ENCODE data around the gene F7.

DNA sequence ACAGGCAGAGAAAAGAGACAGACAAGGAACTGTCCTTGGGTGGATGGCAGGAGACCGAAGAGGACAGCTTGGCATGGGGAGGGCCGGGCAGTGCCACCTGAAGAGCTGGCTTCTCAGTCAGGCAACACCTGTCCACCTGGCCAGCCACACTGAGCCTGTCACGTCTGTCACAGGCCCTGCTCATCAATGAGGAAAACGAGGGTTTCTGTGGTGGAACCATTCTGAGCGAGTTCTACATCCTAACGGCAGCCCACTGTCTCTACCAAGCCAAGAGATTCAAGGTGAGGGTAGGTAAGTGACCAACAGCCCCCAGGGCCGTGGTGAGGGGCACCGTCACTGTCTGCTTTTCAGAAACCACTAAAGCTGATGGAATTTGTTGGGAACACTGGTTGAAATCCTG lies 41.6 kb downstream of the F7 start:
- TF ChIP-seq ZNF555 (tag by site-specific recombination; conservative IDR thresholded peaks at IDR 0.05) (no peak), ZNF311 (tag by site-specific recombination; IDR thresholded peaks at IDR 0.05; ENCODE audit: borderline replicate concordance) (no peak), ZNF768 (tag by site-specific recombination; IDR thresholded peaks at IDR 0.05) (no peak), ZBTB7A (tag by site-specific recombination; IDR thresholded peaks at IDR 0.05; ENCODE audit: low read depth) (no peak), FEZF1 (tag by site-specific recombination; IDR thresholded peaks at IDR 0.05) (no peak), ZNF140 (tag by site-specific recombination; IDR thresholded peaks at IDR 0.05) (no peak), IKZF3 (tag by site-specific recombination; IDR thresholded peaks at IDR 0.05) (no peak), ZNF792 (tag by site-specific recombination; IDR thresholded peaks at IDR 0.05) (no peak)
- TF ChIP-seq, protein P1, sequence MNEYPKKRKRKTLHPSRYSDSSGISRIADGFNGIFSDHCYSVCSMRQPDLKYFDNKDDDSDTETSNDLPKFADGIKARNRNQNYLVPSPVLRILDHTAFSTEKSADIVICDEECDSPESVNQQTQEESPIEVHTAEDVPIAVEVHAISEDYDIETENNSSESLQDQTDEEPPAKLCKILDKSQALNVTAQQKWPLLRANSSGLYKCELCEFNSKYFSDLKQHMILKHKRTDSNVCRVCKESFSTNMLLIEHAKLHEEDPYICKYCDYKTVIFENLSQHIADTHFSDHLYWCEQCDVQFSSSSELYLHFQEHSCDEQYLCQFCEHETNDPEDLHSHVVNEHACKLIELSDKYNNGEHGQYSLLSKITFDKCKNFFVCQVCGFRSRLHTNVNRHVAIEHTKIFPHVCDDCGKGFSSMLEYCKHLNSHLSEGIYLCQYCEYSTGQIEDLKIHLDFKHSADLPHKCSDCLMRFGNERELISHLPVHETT (tag by site-specific recombination; IDR thresholded peaks at IDR 0.05), result no peak
- TF ChIP-seq, protein P2, sequence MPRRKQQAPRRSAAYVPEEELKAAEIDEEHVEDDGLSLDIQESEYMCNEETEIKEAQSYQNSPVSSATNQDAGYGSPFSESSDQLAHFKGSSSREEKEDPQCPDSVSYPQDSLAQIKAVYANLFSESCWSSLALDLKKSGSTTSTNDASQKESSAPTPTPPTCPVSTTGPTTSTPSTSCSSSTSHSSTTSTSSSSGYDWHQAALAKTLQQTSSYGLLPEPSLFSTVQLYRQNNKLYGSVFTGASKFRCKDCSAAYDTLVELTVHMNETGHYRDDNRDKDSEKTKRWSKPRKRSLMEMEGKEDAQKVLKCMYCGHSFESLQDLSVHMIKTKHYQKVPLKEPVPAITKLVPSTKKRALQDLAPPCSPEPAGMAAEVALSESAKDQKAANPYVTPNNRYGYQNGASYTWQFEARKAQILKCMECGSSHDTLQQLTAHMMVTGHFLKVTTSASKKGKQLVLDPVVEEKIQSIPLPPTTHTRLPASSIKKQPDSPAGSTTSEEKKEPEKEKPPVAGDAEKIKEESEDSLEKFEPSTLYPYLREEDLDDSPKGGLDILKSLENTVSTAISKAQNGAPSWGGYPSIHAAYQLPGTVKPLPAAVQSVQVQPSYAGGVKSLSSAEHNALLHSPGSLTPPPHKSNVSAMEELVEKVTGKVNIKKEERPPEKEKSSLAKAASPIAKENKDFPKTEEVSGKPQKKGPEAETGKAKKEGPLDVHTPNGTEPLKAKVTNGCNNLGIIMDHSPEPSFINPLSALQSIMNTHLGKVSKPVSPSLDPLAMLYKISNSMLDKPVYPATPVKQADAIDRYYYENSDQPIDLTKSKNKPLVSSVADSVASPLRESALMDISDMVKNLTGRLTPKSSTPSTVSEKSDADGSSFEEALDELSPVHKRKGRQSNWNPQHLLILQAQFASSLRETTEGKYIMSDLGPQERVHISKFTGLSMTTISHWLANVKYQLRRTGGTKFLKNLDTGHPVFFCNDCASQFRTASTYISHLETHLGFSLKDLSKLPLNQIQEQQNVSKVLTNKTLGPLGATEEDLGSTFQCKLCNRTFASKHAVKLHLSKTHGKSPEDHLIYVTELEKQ (tag by site-specific recombination; IDR thresholded peaks at IDR 0.05; ENCODE audit: borderline replicate concordance), result no peak
- TF ChIP-seq, protein P3, sequence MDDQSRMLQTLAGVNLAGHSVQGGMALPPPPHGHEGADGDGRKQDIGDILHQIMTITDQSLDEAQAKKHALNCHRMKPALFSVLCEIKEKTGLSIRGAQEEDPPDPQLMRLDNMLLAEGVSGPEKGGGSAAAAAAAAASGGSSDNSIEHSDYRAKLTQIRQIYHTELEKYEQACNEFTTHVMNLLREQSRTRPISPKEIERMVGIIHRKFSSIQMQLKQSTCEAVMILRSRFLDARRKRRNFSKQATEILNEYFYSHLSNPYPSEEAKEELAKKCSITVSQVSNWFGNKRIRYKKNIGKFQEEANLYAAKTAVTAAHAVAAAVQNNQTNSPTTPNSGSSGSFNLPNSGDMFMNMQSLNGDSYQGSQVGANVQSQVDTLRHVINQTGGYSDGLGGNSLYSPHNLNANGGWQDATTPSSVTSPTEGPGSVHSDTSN (CRISPR knock-in tag; IDR thresholded peaks at IDR 0.05), result no peak

All from HEK293 (cell line).